H1 (cell line): Measurements from ENCODE around the gene RHBDD1. TPM values are rescaled to one million over a fixed set of nuclear protein-coding genes. Genes with fewer than 3 reads are reported as not detected.

Source experiments
- CTCF ChIA-PET: fragments of 300-600 bp; sonication (Branson Sonifier 250); formaldehyde crosslinking; loops from one replicate; lab custom pipeline; 2021; ENCODE audit not compliant: partially characterized antibody; lab: Charles Lee
- POLR2A ChIA-PET: fragments of 300-600 bp; sonication (Branson Sonifier 250); formaldehyde crosslinking; loops from one replicate; lab custom pipeline; 2021; ENCODE audit warnings: inconsistent platforms; ENCODE audit not compliant: partially characterized antibody; lab: Charles Lee
- DNase-seq, 2 experiments: peaks; one replicate each; pipeline versions ENCODE4 v3.0.0 to v3.0.0-alpha.2; 2010 to 2022; ENCODE audit warnings: low spot score in 2 of 2, low read depth in 1 of 2, mixed read lengths in 1 of 2
- FAIRE-seq: peaks from 2 replicates; lab custom pipeline; 2011; peaks lifted over from hg19 to GRCh38; lab: Jason Lieb, UNC
- H2AFZ ChIP-seq: 2 replicates; pipeline ENCODE4 v1.8.1; 2012; ENCODE audit warnings: low read length, inconsistent platforms
- H2AK5ac ChIP-seq: 2 replicates; pipeline ENCODE4 v1.6.1; 2013; ENCODE audit warnings: low read depth, low read length
- H2BK120ac ChIP-seq: replicated peaks from 2 replicates; pipeline ENCODE3; 2013; ENCODE audit warnings: low read depth, low read length, inconsistent platforms
- H2BK12ac ChIP-seq: 2 replicates; pipeline ENCODE4 v1.6.1; 2013; ENCODE audit warnings: low read depth, low read length
- H2BK15ac ChIP-seq: 2 replicates; pipeline ENCODE4 v1.6.1; 2013; ENCODE audit warnings: low read length
- H2BK20ac ChIP-seq: 2 replicates; pipeline ENCODE4 v1.6.1; 2013; ENCODE audit warnings: low read length
- H2BK5ac ChIP-seq: 2 replicates; pipeline ENCODE4 v1.6.1; 2013; ENCODE audit warnings: low read depth, low read length
- H3K14ac ChIP-seq: 2 replicates; pipeline ENCODE4 v1.6.1; 2013; ENCODE audit warnings: inconsistent platforms; ENCODE audit not compliant: insufficient read length
- H3K18ac ChIP-seq: 2 replicates; pipeline ENCODE4 v1.6.1; 2013; ENCODE audit warnings: low read length; ENCODE audit errors: extremely low read depth
- H3K23ac ChIP-seq: 2 replicates; pipeline ENCODE4 v1.6.1; 2013; ENCODE audit warnings: inconsistent platforms; ENCODE audit not compliant: insufficient read length
- H3K23me2 ChIP-seq: 2 replicates; pipeline ENCODE4 v1.6.1; 2013; ENCODE audit warnings: low read depth, low read length
- H3K27ac ChIP-seq: 2 replicates; pipeline ENCODE4 v1.6.1; 2011; ENCODE audit warnings: low read depth, low read length, inconsistent platforms
- H3K27me3 ChIP-seq, 4 experiments: replicated peaks in 1 of 4; 1 replicate in 1 of 4; 2 replicates in 3 of 4; pipeline versions ENCODE4 v1.6.1 to v1.8.1; 2011 to 2013; ENCODE audit warnings: low read length in 3 of 4, mild to moderate bottlenecking in 3 of 4, inconsistent platforms in 2 of 4, mixed read lengths in 2 of 4, moderate library complexity in 1 of 4; ENCODE audit not compliant: control insufficient read depth in 3 of 4, insufficient read depth in 3 of 4; ENCODE audit errors: extremely low read depth in 1 of 4
- H3K36me3 ChIP-seq, 4 experiments: 2 replicates each; pipeline versions ENCODE4 v1.6.1 to v1.8.1; 2011 to 2013; ENCODE audit warnings: mild to moderate bottlenecking in 4 of 4, low read length in 3 of 4, moderate library complexity in 2 of 4, control low read depth in 1 of 4, inconsistent platforms in 1 of 4; ENCODE audit not compliant: insufficient read depth in 4 of 4, control insufficient read depth in 2 of 4
- H3K4ac ChIP-seq: replicated peaks from 2 replicates; pipeline ENCODE3; 2013; ENCODE audit warnings: low read length, low read depth, mixed read lengths, inconsistent platforms; ENCODE audit not compliant: insufficient read length
- H3K4me1 ChIP-seq, 4 experiments: replicated peaks in 1 of 4; 1 replicate in 1 of 4; 2 replicates in 3 of 4; pipeline versions ENCODE4 v1.6.1 to v1.8.1; 2011 to 2013; ENCODE audit warnings: low read length in 3 of 4, inconsistent platforms in 2 of 4, mixed read lengths in 1 of 4; ENCODE audit not compliant: insufficient read depth in 4 of 4, control insufficient read depth in 3 of 4
- H3K4me2 ChIP-seq, 2 experiments: 2 replicates each; pipeline versions ENCODE4 v1.6.1 to v1.8.1; 2011 to 2013; ENCODE audit warnings: low read depth in 2 of 2, low read length in 2 of 2, control low read depth in 1 of 2, inconsistent platforms in 1 of 2, mild to moderate bottlenecking in 1 of 2; ENCODE audit not compliant: insufficient read depth in 1 of 2
- H3K4me3 ChIP-seq, 4 experiments: fragments of 200-600, 300-600 bp in 1 of 4; sonication (generic), shearing (Covaris generic), sonication (Bioruptor Twin) in 1 of 4; 2 replicates each; pipeline versions ENCODE4 v1.5.1 to v1.8.1; 2011 to 2016; ENCODE audit warnings: low read length in 4 of 4, low read depth in 3 of 4, control low read depth in 2 of 4, inconsistent platforms in 2 of 4, mild to moderate bottlenecking in 2 of 4, mixed read lengths in 1 of 4, moderate library complexity in 1 of 4; ENCODE audit not compliant: insufficient read depth in 2 of 4; ENCODE audit errors: extremely low read depth in 1 of 4
- H3K56ac ChIP-seq: replicated peaks from 2 replicates; pipeline ENCODE3; 2013; ENCODE audit warnings: low read depth, mild to moderate bottlenecking, mixed read lengths, low read length, inconsistent platforms; ENCODE audit not compliant: insufficient read length
- H3K79me1 ChIP-seq: 2 replicates; pipeline ENCODE4 v1.6.1; 2013; ENCODE audit warnings: low read depth, low read length, control low read depth
- H3K79me2 ChIP-seq, 2 experiments: 2 replicates each; pipeline versions ENCODE4 v1.6.1 to v1.8.1; 2012 to 2013; ENCODE audit warnings: low read length in 2 of 2, mild to moderate bottlenecking in 2 of 2, inconsistent platforms in 1 of 2; ENCODE audit not compliant: insufficient read depth in 2 of 2, control insufficient read depth in 1 of 2
- H3K9ac ChIP-seq, 4 experiments: replicated peaks in 1 of 4; 1 replicate in 1 of 4; 2 replicates in 3 of 4; pipeline versions ENCODE4 v1.6.1 to v1.8.1; 2011 to 2013; ENCODE audit warnings: low read depth in 3 of 4, low read length in 3 of 4, control low read depth in 2 of 4, mild to moderate bottlenecking in 2 of 4, moderate library complexity in 2 of 4, inconsistent platforms in 1 of 4; ENCODE audit errors: extremely low read depth in 1 of 4
- H3K9me3 ChIP-seq, 2 experiments: 2 replicates each; pipeline versions ENCODE4 v1.6.1 to v1.8.1; 2012 to 2013; ENCODE audit warnings: mild to moderate bottlenecking in 2 of 2, moderate library complexity in 2 of 2, control low read depth in 1 of 2, inconsistent platforms in 1 of 2, low read depth in 1 of 2, low read length in 1 of 2, mixed read lengths in 1 of 2; ENCODE audit not compliant: insufficient read depth in 2 of 2
- H4K20me1 ChIP-seq, 2 experiments: replicated peaks in 1 of 2; 2 replicates each; pipeline versions ENCODE3 to v1.8.1; 2011 to 2013; ENCODE audit warnings: inconsistent platforms in 2 of 2, low read length in 2 of 2, mild to moderate bottlenecking in 1 of 2; ENCODE audit not compliant: insufficient read depth in 2 of 2, control insufficient read depth in 1 of 2
- H4K5ac ChIP-seq: 2 replicates; pipeline ENCODE4 v1.6.1; 2013; ENCODE audit warnings: low read length, low read depth, mixed read lengths, inconsistent platforms; ENCODE audit not compliant: insufficient read length
- H4K8ac ChIP-seq: 2 replicates; pipeline ENCODE4 v1.8.0; 2013; ENCODE audit warnings: mild to moderate bottlenecking, moderate library complexity, low read length, inconsistent platforms; ENCODE audit not compliant: insufficient read depth; ENCODE audit errors: extremely low read depth
- H4K91ac ChIP-seq: replicated peaks from 2 replicates; pipeline ENCODE3; 2013; ENCODE audit warnings: low read length, mixed read lengths, inconsistent platforms; ENCODE audit not compliant: insufficient read length
- KDM5A ChIP-seq: fragments of 200-600 bp; IDR thresholded peaks from 2 replicates; pipeline ENCODE4 v1.7.1; 2012; ENCODE audit warnings: mild to moderate bottlenecking, low read length, inconsistent platforms, mixed read lengths
- POU5F1 ChIP-seq: IDR thresholded peaks from 2 replicates; pipeline ENCODE4 v1.6.1; 2011; ENCODE audit warnings: low read depth, mild to moderate bottlenecking, low read length, moderate library complexity
- TAF7 ChIP-seq: optimal IDR thresholded peaks from 2 replicates; pipeline ENCODE3; 2011; ENCODE audit warnings: low read depth, mild to moderate bottlenecking, inconsistent platforms, low read length, moderate library complexity, borderline replicate concordance
- WGBS, 2 experiments: shearing (Covaris generic) in 1 of 2; methylation state at CpG; one replicate each; pipeline versions ENCODE4 v1.1.6 to v1.1.7; 2013 to 2015; ENCODE audit warnings: low lambda C conversion rate in 2 of 2, mixed read lengths in 2 of 2, inconsistent platforms in 1 of 2, low coverage in 1 of 2, missing lambda C conversion rate in 1 of 2; ENCODE audit not compliant: insufficient replicate concordance in 2 of 2, insufficient coverage in 1 of 2, insufficient read length in 1 of 2; ENCODE audit errors: extremely low coverage in 1 of 2, missing lambda C conversion rate in 1 of 2; 5-methylcytosine and 5-hydroxymethylcytosine counted together
- polyA plus RNA-seq, 7 experiments: library from polyadenylated mRNA; depleted of rRNA in 3 of 7; stranded (reverse) in 5 of 7; unstranded in 2 of 7; fragments of >200 nt in 5 of 7; fragments of 200-250 nt in 2 of 7; gene quantifications; 1 replicate in 5 of 7; 2 replicates in 1 of 7; 4 replicates in 1 of 7; pipeline versions ENCODE4 v1.2.1 to v1.2.3, GENCODE V29; 2011 to 2013; ENCODE audit warnings: missing spikeins in 2 of 7, mixed read lengths in 2 of 7
- total RNA-seq: library from RNA; stranded (reverse); fragmentation: NEBNext Ultra II Directional; extraction: Animal tissue kit (Norgen Biotek cat#: 25700); gene quantifications from 2 replicates; pipeline ENCODE4 v1.2.1, GENCODE V29; 2021

RHBDD1 gene
- total and polyA plus RNA-seq, 2 of the 8 experiments (the other 6 are each of a cell fraction or from before 2014, with no cell fraction given), result 10.5 to 23.1 TPM

GRCh38 chr2:226865273-226865672 is 29.4 kb downstream of the RHBDD1 start:
- Histone ChIP-seq H2AK5ac (no peak overlapping the region), H3K27ac (no peak overlapping the region), H3K4ac (no peak overlapping the region), H4K8ac (no peak overlapping the region), H2BK5ac (no peak overlapping the region), H3K79me1 (no peaks in the 10 kb centered on the region), H4K91ac (no peak overlapping the region), H3K4me1 (peaks cover 4 to 27% (median 17%) of the 10 kb centered on the region in 4 experiments; a peak in 6 of 7 replicates), H3K4me3 (no peak overlapping the region), H2BK120ac (no peak overlapping the region), H4K5ac (no peak overlapping the region), H3K23me2 (no peaks in the 10 kb centered on the region), H3K79me2 (no peaks in the 10 kb centered on the region; a peak in 1 of 4 replicates), H2BK12ac (no peak overlapping the region), H2AFZ (no peak overlapping the region), H3K9ac (no peak overlapping the region), H3K23ac (no peak overlapping the region), H2BK20ac (no peak overlapping the region), H3K27me3 (no peaks in the 10 kb centered on the region), H3K18ac (no peak overlapping the region), H3K9me3 (no peaks in the 10 kb centered on the region), H3K14ac (no peak overlapping the region), H4K20me1 (no peaks in the 10 kb centered on the region), H3K56ac (no peak overlapping the region), H2BK15ac (no peak overlapping the region), H3K36me3 (peaks cover 0 to 3% (median 1%) of the 10 kb centered on the region in 4 experiments; a peak in 3 of 8 replicates), H3K4me2 (peak overlapping the region in 1 of 2 experiments; percentile 40; a peak in 1 of 4 replicates)
- TF ChIP-seq POU5F1, result no peak
- TF ChIP-seq KDM5A, result no peak
- no peak for TF ChIP-seq TAF7
- FAIRE-seq, result no peak
- 90% methylated on average over 1 of the region's 1 CpG; no CpG with 5 or more reads in 1 of the 2 experiments for WGBS, 2 experiments
- ChIA-PET CTCF (interaction anchor here (1.0 kb wide), 1 partner anchor 45 kb away, joined by 5 read pairs; no protein-coding TSS in a partner anchor), POLR2A (no interaction called here)
- DNase-seq, result no peak
